Measurements from ENCODE around the gene OTOG.

Gene OTOG

GRCh38 chr11:17540807-17541206 is 6.3 kb upstream of the OTOG start:
- DNase-seq (ENCODE audit: extremely low read depth, insufficient read length): no peak
- no peak for TF ChIP-seq CTCF (IDR thresholded peaks at IDR 0.05; ENCODE audit: insufficient read depth, low read length, poor library complexity, severe bottlenecking)
- Histone ChIP-seq H3K4me3 (replicated peaks; ENCODE audit: low read depth, low read length) (no peak overlapping the region), H3K27me3 (replicated peaks; ENCODE audit: control insufficient read depth, insufficient read depth, low read length) (peaks cover 1% of the 10 kb centered on the region), H3K36me3 (ENCODE audit: control insufficient read depth, insufficient read depth, low read length) (no peaks in the 10 kb centered on the region)

- no peak for DNase-seq (ENCODE audit: extremely low read depth, insufficient read length)
- no peak overlapping the region for H3K4me3 ChIP-seq (replicated peaks; ENCODE audit: low read depth, low read length)
- no peaks in the 10 kb centered on the region; the same call in 1 of the 2 replicates for H3K27me3 ChIP-seq (replicated peaks; ENCODE audit: control insufficient read depth, insufficient read depth, low read length)
- H3K36me3 ChIP-seq (ENCODE audit: control insufficient read depth, insufficient read depth, low read length): no peaks in the 10 kb centered on the region
- no peak for TF ChIP-seq CTCF (IDR thresholded peaks at IDR 0.05; ENCODE audit: insufficient read depth, low read length, poor library complexity, severe bottlenecking)
Measured at GRCh38 chr11:17541330-17541885, 5.7 kb upstream of the OTOG start.

GRCh38 chr11:17542249-17542648 is 4.8 kb upstream of the OTOG start:
- TF ChIP-seq CTCF (IDR thresholded peaks at IDR 0.05; ENCODE audit: insufficient read depth, low read length, poor library complexity, severe bottlenecking): no peak
- Histone ChIP-seq H3K4me3 (replicated peaks; ENCODE audit: low read depth, low read length) (no peak overlapping the region), H3K27me3 (replicated peaks; ENCODE audit: control insufficient read depth, insufficient read depth, low read length) (no peaks in the 10 kb centered on the region; the same call in 1 of the 2 replicates), H3K36me3 (ENCODE audit: control insufficient read depth, insufficient read depth, low read length) (no peaks in the 10 kb centered on the region)
- DNase-seq (ENCODE audit: extremely low read depth, insufficient read length): no peak

GRCh38 chr11:17543041-17543440 is 4.0 kb upstream of the OTOG start:
- Histone ChIP-seq H3K4me3 (replicated peaks; ENCODE audit: low read depth, low read length) (no peak overlapping the region), H3K27me3 (replicated peaks; ENCODE audit: control insufficient read depth, insufficient read depth, low read length) (no peaks in the 10 kb centered on the region; the same call in 1 of the 2 replicates), H3K36me3 (ENCODE audit: control insufficient read depth, insufficient read depth, low read length) (no peaks in the 10 kb centered on the region)
- no peak for TF ChIP-seq CTCF (IDR thresholded peaks at IDR 0.05; ENCODE audit: insufficient read depth, low read length, poor library complexity, severe bottlenecking)
- DNase-seq (ENCODE audit: extremely low read depth, insufficient read length): no peak

GRCh38 chr11:17543574-17544180 is 3.4 kb upstream of the OTOG start:
- Histone ChIP-seq H3K36me3 (ENCODE audit: control insufficient read depth, insufficient read depth, low read length) (no peaks in the 10 kb centered on the region), H3K4me3 (replicated peaks; ENCODE audit: low read depth, low read length) (no peak overlapping the region), H3K27me3 (replicated peaks; ENCODE audit: control insufficient read depth, insufficient read depth, low read length) (no peaks in the 10 kb centered on the region; the same call in 1 of the 2 replicates)
- DNase-seq (ENCODE audit: extremely low read depth, insufficient read length): no peak
- TF ChIP-seq CTCF (IDR thresholded peaks at IDR 0.05; ENCODE audit: insufficient read depth, low read length, poor library complexity, severe bottlenecking): no peak
